HCT116 (cell line): ENCODE results near the gene HMGXB4. TPM values are rescaled to one million over a fixed set of nuclear protein-coding genes. Genes with fewer than 3 reads are reported as not detected.

Source experiments
- ATAC-seq: fragments of 200-7000 bp; cut with Tn5 transposase; 2 replicates; pipeline ENCODE4 v1.9.1; 2020; ENCODE audit warnings: mild to moderate bottlenecking, moderate library complexity
- BruUV-seq: library from RNA; stranded (reverse); fragments of 400-500 nt; replicated peaks from 2 replicates; lab custom pipeline; 2021; lab: Mats Ljungman, UMichigan
- CTCF ChIA-PET: fragments of 300-600 bp; sonication (Branson Sonifier 250); formaldehyde crosslinking; loops from one replicate; lab custom pipeline; 2021; ENCODE audit warnings: antibody characterized with exemption; lab: Charles Lee
- POLR2A ChIA-PET: fragments of 300-600, 350-600 bp; sonication (Branson Sonifier 250); formaldehyde crosslinking; loops from one replicate; lab custom pipeline; 2021; ENCODE audit warnings: antibody characterized with exemption; lab: Charles Lee
- RAD21 ChIA-PET, 2 experiments: fragments of 300-600 bp; sonication (Branson Sonifier 250); formaldehyde crosslinking; loops; one replicate each; lab custom pipeline; 2023; ENCODE audit warnings: low total read pairs in 2 of 2; ENCODE audit not compliant: uncharacterized antibody in 2 of 2, unreplicated experiment in 2 of 2, low non-redundant PET in 1 of 2; lab: Charles Lee
- DNase-seq: peaks from one replicate; pipeline ENCODE4 v3.0.0-alpha.2; 2010; ENCODE audit warnings: low read depth, low spot score
- H2AFZ ChIP-seq: fragments of 200-600 bp; shearing (Covaris generic), sonication (generic); 2 replicates; pipeline ENCODE4 v1.6.1; 2017; ENCODE audit warnings: low read depth, mixed run types, mixed read lengths, antibody characterized with exemption, low read length; ENCODE audit not compliant: poor library complexity, severe bottlenecking
- H3K27ac ChIP-seq: 2 replicates; pipeline ENCODE4 v1.5.1; 2012; ENCODE audit warnings: low read depth, low read length
- H3K27me3 ChIP-seq: fragments of 200-600 bp; sonication (generic); 2 replicates; pipeline ENCODE4 v1.6.1; 2016; ENCODE audit warnings: mixed run types, low read length, mixed read lengths; ENCODE audit not compliant: insufficient read depth
- H3K36me3 ChIP-seq, 2 experiments: fragments of 200-500 bp in 1 of 2; fragments of 200-600 bp in 1 of 2; sonication (Bioruptor generic) in 1 of 2; sonication (generic) in 1 of 2; 2 replicates each; pipeline versions ENCODE4 v1.5.1 to v1.6.1; 2014 to 2016; ENCODE audit warnings: low read length in 2 of 2, inconsistent platforms in 1 of 2, mixed read lengths in 1 of 2, mixed run types in 1 of 2; ENCODE audit not compliant: insufficient read depth in 2 of 2, control insufficient read depth in 1 of 2
- H3K4me1 ChIP-seq, 2 experiments: fragments of 200-600 bp in 1 of 2; sonication (generic) in 1 of 2; 2 replicates each; pipeline versions ENCODE4 v1.5.1 to v1.6.1; 2012 to 2017; ENCODE audit warnings: low read length in 2 of 2, inconsistent platforms in 1 of 2, mild to moderate bottlenecking in 1 of 2, mixed read lengths in 1 of 2, mixed run types in 1 of 2, moderate library complexity in 1 of 2; ENCODE audit not compliant: insufficient read depth in 2 of 2, control insufficient read depth in 1 of 2
- H3K4me2 ChIP-seq: fragments of 200-600 bp; sonication (generic); 2 replicates; pipeline ENCODE4 v1.6.1; 2017; ENCODE audit warnings: mixed run types, low read length, mixed read lengths
- H3K4me3 ChIP-seq, 2 experiments: fragments of 200-600 bp in 1 of 2; sonication (generic) in 1 of 2; replicated peaks in 1 of 2; 2 replicates each; pipeline ENCODE4 v1.5.1; 2011 to 2016; ENCODE audit warnings: low read length in 2 of 2, control low read depth in 1 of 2, low read depth in 1 of 2, mild to moderate bottlenecking in 1 of 2, mixed read lengths in 1 of 2, mixed run types in 1 of 2
- H3K79me2 ChIP-seq: fragments of 200-600 bp; sonication (generic); 2 replicates; pipeline ENCODE4 v1.6.1; 2017; ENCODE audit warnings: mild to moderate bottlenecking, mixed run types, low read length, moderate library complexity, mixed read lengths; ENCODE audit not compliant: insufficient read depth
- H3K9ac ChIP-seq: fragments of 200-600 bp; sonication (generic); 2 replicates; pipeline ENCODE4 v1.6.1; 2016; ENCODE audit warnings: low read length, mixed read lengths
- H3K9me2 ChIP-seq: fragments of 200-600 bp; sonication (generic), shearing (Covaris generic); 2 replicates; pipeline ENCODE4 v1.6.1; 2017; ENCODE audit warnings: mixed run types, mild to moderate bottlenecking, moderate library complexity; ENCODE audit not compliant: insufficient read depth
- H3K9me3 ChIP-seq, 2 experiments: fragments of 200-500 bp in 1 of 2; fragments of 200-600 bp in 1 of 2; sonication (Bioruptor generic) in 1 of 2; sonication (generic) in 1 of 2; 2 replicates each; pipeline ENCODE4 v1.6.1; 2014 to 2017; ENCODE audit warnings: low read length in 2 of 2, mixed read lengths in 2 of 2, inconsistent platforms in 1 of 2, low read depth in 1 of 2, mild to moderate bottlenecking in 1 of 2, mixed run types in 1 of 2, moderate library complexity in 1 of 2; ENCODE audit not compliant: control insufficient read depth in 1 of 2, insufficient read depth in 1 of 2
- H4K20me1 ChIP-seq: fragments of 200-600 bp; sonication (generic), shearing (Covaris generic); 2 replicates; pipeline ENCODE4 v1.6.1; 2017; ENCODE audit warnings: mixed run types, mild to moderate bottlenecking, moderate library complexity; ENCODE audit not compliant: insufficient read depth
- CEBPB ChIP-seq: IDR thresholded peaks from 2 replicates; pipeline ENCODE4 v1.6.1; 2012; ENCODE audit warnings: low read depth
- CTCF ChIP-seq, 3 experiments: fragments of 200-600 bp in 1 of 3; sonication (generic) in 1 of 3; IDR thresholded peaks in 2 of 3; conservative IDR thresholded peaks in 1 of 3; 2 replicates each; pipeline ENCODE4 v1.5.1; 2012 to 2017; ENCODE audit warnings: low read depth in 2 of 3, low read length in 2 of 3, antibody characterized with exemption in 1 of 3, borderline replicate concordance in 1 of 3, control low read depth in 1 of 3, mild to moderate bottlenecking in 1 of 3, mixed read lengths in 1 of 3, mixed run types in 1 of 3, moderate library complexity in 1 of 3; ENCODE audit not compliant: insufficient read depth in 1 of 3
- EZH2 ChIP-seq: fragments of 200-600 bp; sonication (generic); IDR thresholded peaks from 2 replicates; pipeline ENCODE4 v1.6.1; 2017; ENCODE audit warnings: antibody characterized with exemption, mixed run types
- POLR2A ChIP-seq: IDR thresholded peaks from 2 replicates; pipeline ENCODE4 v1.7.0; 2011; ENCODE audit warnings: borderline replicate concordance; ENCODE audit not compliant: insufficient read depth, insufficient read length; ENCODE audit errors: extremely low read depth
- POLR2AphosphoS5 ChIP-seq: IDR thresholded peaks from 2 replicates; pipeline ENCODE4 v1.6.1; 2011; ENCODE audit warnings: mild to moderate bottlenecking, low read depth, low read length, moderate library complexity
- RAD21 ChIP-seq: IDR thresholded peaks from 2 replicates; pipeline ENCODE4 v1.6.1; 2012; ENCODE audit warnings: low read depth, mild to moderate bottlenecking
- SIN3A ChIP-seq: IDR thresholded peaks from 2 replicates; pipeline ENCODE4 v1.6.1; 2012; ENCODE audit warnings: low read depth
- SP1 ChIP-seq: IDR thresholded peaks from 2 replicates; pipeline ENCODE4 v1.6.1; 2012; ENCODE audit warnings: low read depth
- SRF ChIP-seq: IDR thresholded peaks from 2 replicates; pipeline ENCODE4 v1.6.1; 2012; ENCODE audit warnings: low read depth
- TCF7L2 ChIP-seq: IDR thresholded peaks from 2 replicates; pipeline ENCODE4 v1.7.0; 2011; ENCODE audit warnings: borderline replicate concordance, inconsistent platforms; ENCODE audit not compliant: insufficient read depth, insufficient read length; ENCODE audit errors: extremely low read depth
- YY1 ChIP-seq: IDR thresholded peaks from 2 replicates; pipeline ENCODE4 v1.6.1; 2011; ENCODE audit warnings: low read length, low read depth, moderate library complexity, mild to moderate bottlenecking; ENCODE audit not compliant: insufficient replicate concordance; ENCODE audit errors: extremely low read depth
- ZBTB33 ChIP-seq: IDR thresholded peaks from 2 replicates; pipeline ENCODE4 v1.6.1; 2011; ENCODE audit warnings: mild to moderate bottlenecking, low read length, moderate library complexity; ENCODE audit not compliant: insufficient replicate concordance; ENCODE audit errors: extremely low read depth
- ZFX ChIP-seq: fragments of 450-650 bp; IDR thresholded peaks from 2 replicates; pipeline ENCODE4 v1.6.1; 2017
- ZNF274 ChIP-seq: fragments of 200-500 bp; sonication (Bioruptor generic); IDR thresholded peaks from 2 replicates; pipeline ENCODE4 v1.6.1; 2014; ENCODE audit warnings: mild to moderate bottlenecking, low read depth, low read length, inconsistent platforms
- intact Hi-C: fragments of 100-400 bp; cut with micrococcal nuclease; formaldehyde crosslinking; loops from 2 replicates; pipeline ENCODE4 v1.10.0; 2022
- total RNA-seq: library from RNA; stranded (reverse); gene quantifications from one replicate; pipeline ENCODE4 v1.2.1, GENCODE V29; 2021; ENCODE audit not compliant: unreplicated experiment
- TF ChIP-seq, protein P1 (sequence below): IDR thresholded peaks from 2 replicates; pipeline ENCODE4 v1.6.1; 2012

The HMGXB4 gene
- total RNA-seq, 1 experiment from 2014 or later = 36.7 TPM

- no peak overlapping the region for H3K4me3 ChIP-seq
- POLR2A ChIA-PET = no interaction called here
- H3K4me2 ChIP-seq = no peak overlapping the region
- peaks cover 62 to 63% of the 10 kb centered on the region in 2 experiments for H3K36me3 ChIP-seq
- intact Hi-C loops = no loop called here
- H3K79me2 ChIP-seq = no peaks in the 10 kb centered on the region
- H3K27me3 ChIP-seq = no peaks in the 10 kb centered on the region
- no peak overlapping the region for H3K9ac ChIP-seq
- H4K20me1 ChIP-seq = no peaks in the 10 kb centered on the region
- H3K9me3 ChIP-seq = no peaks in the 10 kb centered on the region
- no peak for DNase-seq
- RAD21 ChIA-PET = no interaction called here
- no peak for ATAC-seq
- BruUV-seq = no TSS peak
- CTCF ChIA-PET = no interaction called here
- H3K9me2 ChIP-seq = no peaks in the 10 kb centered on the region
- no peak overlapping the region for H3K27ac ChIP-seq
- TF ChIP-seq ZNF274 (no peak), SIN3A (no peak), YY1 (no peak), TCF7L2 (no peak), ZFX (no peak), RAD21 (no peak), POLR2AphosphoS5 (no peak), EZH2 (no peak)
- TF ChIP-seq, protein P1, sequence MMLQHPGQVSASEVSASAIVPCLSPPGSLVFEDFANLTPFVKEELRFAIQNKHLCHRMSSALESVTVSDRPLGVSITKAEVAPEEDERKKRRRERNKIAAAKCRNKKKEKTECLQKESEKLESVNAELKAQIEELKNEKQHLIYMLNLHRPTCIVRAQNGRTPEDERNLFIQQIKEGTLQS = no peak
- H2AFZ ChIP-seq = no peak overlapping the region
- no peaks in the 10 kb centered on the region for H3K4me1 ChIP-seq
These were observed 35.5 kb downstream of the HMGXB4 start for GRCh38 chr22:35292786-35293185.

- ChIA-PET POLR2A (no interaction called here), RAD21 (no interaction called here), CTCF (no interaction called here)
- ATAC-seq (no peak), DNase-seq (no peak)
- no peaks in the 10 kb centered on the region for H3K9me2 ChIP-seq
- no peak overlapping the region for H3K27ac ChIP-seq
- no peak overlapping the region for H2AFZ ChIP-seq
- H3K9ac ChIP-seq = no peak overlapping the region
- H3K27me3 ChIP-seq = no peaks in the 10 kb centered on the region
- no peak overlapping the region for H3K4me3 ChIP-seq
- no TSS peak for BruUV-seq
- H3K36me3 ChIP-seq = peaks cover 39 to 43% of the 10 kb centered on the region in 2 experiments
- H3K4me1 ChIP-seq = peaks cover 5 to 15% of the 10 kb centered on the region in 2 experiments
- H3K79me2 ChIP-seq = no peaks in the 10 kb centered on the region
- no peak overlapping the region for H3K4me2 ChIP-seq
- H3K9me3 ChIP-seq = no peaks in the 10 kb centered on the region
- no peaks in the 10 kb centered on the region for H4K20me1 ChIP-seq
- intact Hi-C loops = no loop called here
- TF ChIP-seq SRF (no peak), EZH2 (no peak), ZBTB33 (no peak), POLR2A (no peak), SP1 (no peak), CEBPB (no peak), CTCF (IDR thresholded peaks at IDR 0.05 in 2 of 3, conservative IDR thresholded peaks at IDR 0.05 in 1 of 3; ENCODE audit: borderline replicate concordance in 1 of 3, insufficient read depth in 1 of 3, low read depth in 2 of 3, low read length in 2 of 3) (no peak), ZFX (no peak)
- TF ChIP-seq, protein P1 = no peak
These were observed 38.8 kb downstream of the HMGXB4 start for GRCh38 chr22:35296051-35296450.
